GM10847 (cell line): ENCODE measurements around the gene SNTG2.

Source experiments
- POLR2A ChIP-seq: IDR thresholded peaks from 2 replicates; pipeline ENCODE4 v1.6.1; 2011; ENCODE audit not compliant: insufficient read length; ENCODE audit errors: extremely low read depth

SNTG2 gene

DNA sequence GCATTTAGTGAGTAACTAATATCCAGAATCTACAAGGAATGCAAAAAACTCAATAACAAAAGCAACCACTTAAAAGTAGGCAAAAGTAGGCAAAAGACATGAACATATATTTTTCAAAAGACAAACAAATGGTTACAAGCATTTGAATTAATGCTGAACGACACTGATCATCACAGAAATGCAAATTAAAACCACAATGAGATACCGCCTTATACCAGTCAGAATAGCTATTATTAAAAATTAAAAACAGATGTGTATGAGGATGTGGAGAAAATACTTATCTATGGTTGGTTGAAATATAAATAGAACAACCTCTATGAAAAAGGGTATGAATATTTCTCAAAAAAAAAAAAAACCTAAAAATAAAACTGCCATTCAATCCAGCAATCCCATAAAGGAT lies 51.7 kb downstream of the SNTG2 start:
- no peak for TF ChIP-seq POLR2A

DNA sequence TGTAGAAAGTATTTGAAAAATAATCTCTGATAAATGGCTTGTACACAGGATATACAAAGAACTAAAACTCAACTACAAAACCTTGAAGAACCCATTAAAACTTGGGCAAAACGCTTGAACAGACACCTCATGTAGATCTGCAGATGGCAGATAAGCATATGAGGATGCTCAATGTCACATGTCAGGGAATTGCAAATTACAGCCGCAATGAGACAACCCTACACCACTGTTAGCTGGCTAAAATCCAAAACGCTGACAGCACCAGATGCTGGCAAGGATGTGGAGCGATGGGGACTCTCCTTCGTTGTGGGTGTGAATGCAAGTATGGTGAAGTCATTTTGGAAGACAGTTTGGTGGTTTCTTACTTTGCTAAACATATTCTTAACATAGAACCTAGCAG lies 53.7 kb downstream of the SNTG2 start:
- TF ChIP-seq POLR2A, result no peak

- TF ChIP-seq POLR2A, result no peak
Observed at GRCh38 chr2:1010415-1010930, 59.8 kb downstream of the SNTG2 start.

DNA sequence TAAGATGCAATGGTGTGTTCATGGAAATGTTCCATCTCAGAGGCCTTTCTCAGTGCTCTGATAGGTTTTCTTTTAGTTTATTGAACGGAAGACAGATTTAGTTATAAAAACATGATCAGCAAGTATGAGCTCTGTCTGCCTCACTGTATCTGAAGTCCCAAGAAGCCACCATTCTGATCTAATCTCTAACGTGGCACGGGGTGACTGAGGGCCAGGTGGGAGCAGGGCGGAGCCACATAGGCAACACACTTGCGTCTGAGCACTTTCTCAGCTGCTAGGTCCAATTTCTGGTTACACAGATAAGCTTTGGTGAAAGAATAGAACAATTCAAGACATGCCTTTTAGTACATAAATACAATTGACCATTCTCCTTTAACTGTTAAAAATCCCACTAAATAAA lies 60.4 kb downstream of the SNTG2 start:
- no peak for TF ChIP-seq POLR2A

GRCh38 chr2:1011985-1012384 lies 61.3 kb downstream of the SNTG2 start:
- no peak for TF ChIP-seq POLR2A

- TF ChIP-seq POLR2A, result no peak
Observed at GRCh38 chr2:1014802-1015201, 64.2 kb downstream of the SNTG2 start.

DNA sequence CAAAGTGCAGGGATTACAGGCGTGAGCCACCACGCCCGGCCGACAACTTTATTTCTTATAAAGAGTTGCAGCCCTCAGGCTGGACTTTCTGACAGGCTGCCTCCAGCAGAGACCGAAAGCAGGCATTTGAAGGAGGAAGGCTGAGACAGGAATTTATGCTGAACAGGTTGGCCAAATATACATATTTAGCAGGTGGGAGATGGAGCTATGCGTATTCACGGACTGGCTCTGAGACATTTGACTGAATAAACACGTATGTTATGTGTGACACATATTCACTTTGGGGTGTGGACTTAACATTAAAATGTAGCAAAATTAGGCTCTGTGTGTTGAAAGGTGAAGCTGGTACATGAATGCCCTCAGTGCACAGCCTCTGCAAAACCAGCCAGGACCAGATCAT lies 65.9 kb downstream of the SNTG2 start:
- no peak for TF ChIP-seq POLR2A

DNA sequence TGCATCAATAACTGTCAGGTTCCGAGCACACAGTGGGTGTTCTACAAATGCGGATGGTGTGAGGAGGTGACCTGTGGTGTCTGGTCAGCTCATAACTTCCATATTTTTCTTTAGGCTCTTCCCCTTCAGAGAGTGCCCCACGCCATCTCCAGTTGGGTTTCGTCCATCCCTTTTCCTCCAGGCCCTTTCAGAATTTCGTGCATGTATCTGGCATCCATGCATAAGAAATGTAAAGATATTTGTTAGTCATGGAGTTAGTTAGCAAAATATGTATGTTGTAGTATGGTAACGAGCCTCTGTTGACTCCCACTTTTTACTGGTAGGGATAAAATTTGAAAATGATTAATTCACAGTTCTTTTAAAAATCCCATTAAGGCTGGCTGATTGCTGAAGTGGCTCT lies 67.2 kb downstream of the SNTG2 start:
- TF ChIP-seq POLR2A, result no peak

DNA sequence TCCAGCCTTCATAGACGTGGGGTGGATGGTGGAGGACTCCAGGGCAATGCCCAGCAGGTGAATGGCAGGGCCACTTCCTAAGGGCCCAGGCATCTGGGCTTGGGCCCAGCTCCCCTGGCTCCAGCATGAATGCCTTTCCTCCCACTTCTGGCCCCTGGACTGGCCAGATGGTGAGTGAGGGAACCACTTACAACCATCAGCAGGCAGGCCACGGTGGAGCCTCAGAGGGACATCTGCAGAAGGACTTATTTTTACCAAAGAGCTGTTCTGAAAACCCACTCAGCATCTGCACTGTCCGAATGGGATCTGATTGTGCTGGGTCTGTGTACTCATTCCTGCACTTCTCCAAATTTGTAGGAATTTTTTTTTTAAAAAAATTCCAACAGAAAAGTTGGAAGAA lies 69.6 kb downstream of the SNTG2 start:
- TF ChIP-seq POLR2A, result no peak

DNA sequence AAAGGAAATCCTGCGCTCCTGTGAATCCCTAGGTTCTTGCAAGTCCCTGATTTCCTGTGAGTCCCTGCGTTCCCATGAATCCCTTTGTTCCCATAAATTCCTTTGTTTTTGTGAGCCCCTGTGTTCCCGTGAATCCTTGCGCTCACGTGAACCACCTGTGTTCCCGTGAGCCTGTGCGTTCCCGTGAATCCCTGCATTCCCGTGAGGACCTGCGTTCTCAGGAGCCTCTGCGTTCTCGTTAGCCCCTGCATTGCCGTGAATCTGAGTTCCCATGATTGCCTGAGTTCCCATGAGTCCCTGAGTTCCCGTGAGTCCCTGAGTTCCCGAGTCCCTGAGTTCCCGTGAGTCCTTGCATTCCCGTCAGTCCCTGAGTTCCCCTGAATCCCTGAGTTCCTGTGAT lies 71.5 kb downstream of the SNTG2 start:
- no peak for TF ChIP-seq POLR2A

DNA sequence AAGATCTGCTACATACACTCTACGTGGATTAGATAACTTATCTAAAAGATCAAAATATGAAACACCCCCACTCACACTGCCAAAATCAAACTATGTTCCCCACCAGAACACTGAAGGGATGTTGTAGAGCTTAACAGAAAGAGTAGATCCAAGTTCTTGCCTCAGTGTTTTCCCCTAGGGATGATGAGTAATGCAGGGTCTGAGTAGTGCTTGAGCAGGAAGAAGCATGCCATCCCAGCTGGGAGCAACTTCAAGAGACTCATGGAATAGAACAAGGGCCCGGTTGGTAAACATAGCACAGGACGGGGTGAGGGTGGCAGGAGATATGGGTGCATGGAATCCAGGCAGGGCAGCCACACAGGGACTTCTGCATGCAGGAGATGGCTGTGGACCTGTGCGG lies 74.3 kb downstream of the SNTG2 start:
- TF ChIP-seq POLR2A, result no peak

DNA sequence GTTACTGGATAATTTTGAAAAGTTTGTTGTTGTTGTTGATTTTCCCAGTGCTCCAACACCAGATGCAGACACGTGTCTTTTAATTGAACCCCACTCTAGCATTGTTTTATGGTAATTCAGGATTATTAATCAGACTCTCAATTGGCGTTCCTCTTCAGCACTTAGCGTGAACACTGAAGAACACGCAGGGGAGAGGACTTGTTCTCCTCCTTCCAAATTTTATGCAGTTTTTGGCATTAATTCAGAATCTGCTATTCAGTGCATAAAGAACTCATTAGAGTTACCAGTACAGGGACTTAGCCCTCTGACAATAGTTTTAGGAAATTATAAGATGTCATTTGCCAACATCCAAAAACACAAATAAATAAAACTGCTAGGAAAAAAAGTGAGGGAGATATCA lies 75.5 kb downstream of the SNTG2 start:
- no peak for TF ChIP-seq POLR2A

GRCh38 chr2:1028831-1029230 lies 78.2 kb downstream of the SNTG2 start:
- no peak for TF ChIP-seq POLR2A

DNA sequence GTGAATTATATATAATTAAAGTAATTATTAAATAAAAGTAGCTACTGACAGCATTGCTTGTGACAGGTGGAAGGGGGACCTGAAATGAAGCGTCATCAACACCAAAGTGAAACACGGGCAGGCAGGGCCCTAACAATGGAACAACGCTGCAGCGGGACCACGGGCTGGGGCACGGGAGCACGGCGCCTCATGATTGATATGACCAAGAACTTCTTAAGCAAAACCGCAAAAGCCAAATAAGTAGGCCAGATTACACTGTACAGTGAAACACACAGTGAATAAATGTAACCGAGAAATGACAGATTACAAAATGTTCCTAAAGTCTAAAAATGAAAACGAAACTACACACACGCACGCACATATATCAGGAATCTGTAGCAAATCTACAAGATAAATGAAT lies 81.4 kb downstream of the SNTG2 start:
- no peak for TF ChIP-seq POLR2A

- no peak for TF ChIP-seq POLR2A
Observed at GRCh38 chr2:1033069-1033468, 82.4 kb downstream of the SNTG2 start.

DNA sequence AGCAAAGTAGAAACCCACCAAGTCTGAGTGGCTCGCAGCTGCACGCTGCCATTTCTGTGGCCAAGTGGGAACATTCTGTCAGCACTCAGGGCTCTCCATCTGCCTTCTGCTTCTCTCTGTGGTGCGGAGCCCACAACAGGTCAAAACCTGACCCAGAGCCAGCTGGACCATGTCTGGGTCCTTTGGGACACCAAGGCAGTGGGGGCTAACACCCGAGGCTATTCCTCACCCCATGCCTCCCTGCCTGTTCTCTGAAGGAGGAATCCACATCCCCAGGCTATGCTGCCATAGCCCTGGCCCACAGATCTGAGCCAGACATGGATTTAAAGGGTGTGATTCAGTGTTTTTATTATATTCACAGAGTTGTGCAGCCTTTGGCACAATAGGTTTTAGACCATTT lies 86.4 kb downstream of the SNTG2 start:
- TF ChIP-seq POLR2A, result no peak

DNA sequence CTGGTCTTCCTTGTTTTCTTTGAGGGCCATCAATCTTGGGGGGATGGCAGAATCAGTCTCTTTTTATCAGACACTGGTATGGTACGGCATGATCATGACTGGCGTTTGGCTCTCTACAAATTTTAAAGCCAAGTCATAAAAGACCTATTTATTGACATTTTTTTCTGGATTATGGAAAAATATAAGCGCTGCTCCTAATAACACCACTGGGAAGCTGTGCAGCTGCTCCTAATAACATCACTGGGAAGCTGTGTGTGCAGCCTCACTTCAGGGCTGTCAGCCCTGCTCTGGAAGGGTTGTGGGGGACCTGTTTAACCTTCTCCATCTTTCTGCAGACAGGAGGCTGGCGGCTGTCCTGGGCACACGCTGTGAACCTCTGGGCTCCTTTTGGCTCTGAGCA lies 88.9 kb downstream of the SNTG2 start:
- no peak for TF ChIP-seq POLR2A
